Hepatocyte (in vitro differentiated cells): ENCODE measurements around the gene SETD1A. TPM values are rescaled to one million over a fixed set of nuclear protein-coding genes. Genes with fewer than 3 reads are reported as not detected.
A peak's percentile ranks its signal among the peaks of the same experiment; 100 is the strongest.

Experiments
- DNase-seq: peaks from one replicate; pipeline ENCODE4 v3.0.0-alpha.2; 2016; ENCODE audit warnings: low spot score
- H2AFZ ChIP-seq: fragments of 200-600 bp; sonication (generic); 2 replicates; pipeline ENCODE4 v1.6.0; 2016; ENCODE audit warnings: antibody characterized with exemption, mild to moderate bottlenecking
- H3K27ac ChIP-seq: fragments of 200-600 bp; sonication (generic); 2 replicates; pipeline ENCODE4 v1.5.1; 2016; ENCODE audit warnings: mild to moderate bottlenecking
- H3K27me3 ChIP-seq: fragments of 200-600 bp; sonication (generic); 2 replicates; pipeline ENCODE4 v1.6.1; 2016
- H3K36me3 ChIP-seq: fragments of 200-600 bp; sonication (generic); replicated peaks from 2 replicates; pipeline ENCODE4 v1.5.1; 2016; ENCODE audit warnings: low read depth; ENCODE audit not compliant: insufficient read depth
- H3K4me1 ChIP-seq: fragments of 200-600 bp; sonication (generic); 2 replicates; pipeline ENCODE4 v1.5.1; 2016; ENCODE audit warnings: mild to moderate bottlenecking, moderate library complexity; ENCODE audit not compliant: insufficient read depth
- H3K4me2 ChIP-seq: fragments of 200-600 bp; sonication (generic); 2 replicates; pipeline ENCODE4 v1.6.0; 2016
- H3K4me3 ChIP-seq: fragments of 200-600 bp; sonication (generic); 2 replicates; pipeline ENCODE4 v1.5.1; 2016; ENCODE audit warnings: mild to moderate bottlenecking
- H3K79me2 ChIP-seq: fragments of 200-600 bp; sonication (generic); 2 replicates; pipeline ENCODE4 v1.6.0; 2017; ENCODE audit warnings: mild to moderate bottlenecking
- H3K9me2 ChIP-seq: fragments of 200-600 bp; sonication (generic); replicated peaks from 2 replicates; pipeline ENCODE4 v1.6.0; 2017; ENCODE audit warnings: mild to moderate bottlenecking; ENCODE audit not compliant: insufficient read depth
- H3K9me3 ChIP-seq: fragments of 200-600 bp; sonication (generic); 2 replicates; pipeline ENCODE4 v1.5.1; 2016; ENCODE audit warnings: low read depth, mild to moderate bottlenecking
- H4K20me1 ChIP-seq: fragments of 200-600 bp; sonication (generic); 2 replicates; pipeline ENCODE4 v1.6.0; 2016; ENCODE audit warnings: mild to moderate bottlenecking; ENCODE audit not compliant: insufficient read depth, poor library complexity, severe bottlenecking
- CTCF ChIP-seq: fragments of 200-600 bp; sonication (generic); IDR thresholded peaks from 2 replicates; pipeline ENCODE4 v1.5.1; 2016; ENCODE audit warnings: antibody characterized with exemption, mild to moderate bottlenecking; ENCODE audit not compliant: poor library complexity
- EZH2 ChIP-seq: fragments of 200-600 bp; sonication (generic); IDR thresholded peaks from 2 replicates; pipeline ENCODE4 v1.6.1; 2016; ENCODE audit warnings: antibody characterized with exemption, mild to moderate bottlenecking, borderline replicate concordance
- EZH2phosphoT487 ChIP-seq: fragments of 200-600 bp; sonication (generic); IDR thresholded peaks from one replicate; pipeline ENCODE4 v1.6.1; 2018; ENCODE audit warnings: antibody characterized with exemption, mild to moderate bottlenecking, low read depth, moderate library complexity; ENCODE audit not compliant: unreplicated experiment, severe bottlenecking
- WGBS: methylation state at CpG from one replicate; pipeline ENCODE4 v1.1.6; 2016; ENCODE audit warnings: low lambda C conversion rate; ENCODE audit errors: missing lambda C conversion rate; 5-methylcytosine and 5-hydroxymethylcytosine counted together
- polyA plus RNA-seq: library from polyadenylated mRNA; unstranded; fragments of >200 nt; fragmentation: Nextera tagmentation; extraction: Ambion mirVana; gene quantifications from 2 replicates; pipeline ENCODE4 v1.2.1, GENCODE V29; 2016
- total RNA-seq: library from RNA; depleted of rRNA; stranded (reverse); fragments of >200 nt; gene quantifications from 2 replicates; pipeline ENCODE4 v1.2.3, GENCODE V29; 2014

Gene SETD1A
- total and polyA plus RNA-seq, 2 experiments from 2014 or later = 2.2 to 2.7 TPM

- H3K4me1 ChIP-seq = peaks cover 5% of the 10 kb centered on the region
- H3K9me2 ChIP-seq = no peaks in the 10 kb centered on the region
- H3K4me2 ChIP-seq = peak overlapping the region; percentile 83
- H4K20me1 ChIP-seq = peaks cover 3% of the 10 kb centered on the region
- 2% methylated on average over 37 of the region's 37 CpGs for WGBS
- peak overlapping the region; percentile 45 for H2AFZ ChIP-seq
- H3K27me3 ChIP-seq = no peaks in the 10 kb centered on the region
- H3K79me2 ChIP-seq = peaks cover 20% of the 10 kb centered on the region
- TF ChIP-seq CTCF (peak; percentile 96), EZH2 (no peak)
- H3K36me3 ChIP-seq = no peaks in the 10 kb centered on the region
- DNase-seq = peak; percentile 96
- no peaks in the 10 kb centered on the region for H3K9me3 ChIP-seq
- peak overlapping the region; percentile 73 for H3K27ac ChIP-seq
- peak overlapping the region; percentile 50 for H3K4me3 ChIP-seq
These were observed 35.7 kb upstream of the SETD1A start for GRCh38 chr16:30921748-30922419.

- Histone ChIP-seq H3K27me3 (no peaks in the 10 kb centered on the region), H3K79me2 (peaks cover 20% of the 10 kb centered on the region), H3K27ac (peak overlapping the region; percentile 91), H3K36me3 (no peaks in the 10 kb centered on the region), H3K9me2 (no peaks in the 10 kb centered on the region), H4K20me1 (peaks cover 3% of the 10 kb centered on the region), H2AFZ (peak overlapping the region; percentile 45), H3K4me1 (peaks cover 5% of the 10 kb centered on the region), H3K4me2 (peak overlapping the region; percentile 83), H3K9me3 (no peaks in the 10 kb centered on the region), H3K4me3 (peak overlapping the region; percentile 50)
- TF ChIP-seq EZH2 (no peak), CTCF (no peak), EZH2phosphoT487 (no peak)
- DNase-seq = peak; percentile 99
- WGBS = under 1% methylated on average over 42 of the region's 42 CpGs
These were observed 35.1 kb upstream of the SETD1A start for GRCh38 chr16:30922420-30922959.

- Histone ChIP-seq H3K36me3 (no peaks in the 10 kb centered on the region), H3K9me2 (no peaks in the 10 kb centered on the region), H3K27ac (peak overlapping the region; percentile 91), H3K79me2 (peaks cover 20% of the 10 kb centered on the region), H3K4me2 (peak overlapping the region; percentile 93), H3K4me1 (peaks cover 5% of the 10 kb centered on the region), H2AFZ (peak overlapping the region; percentile 26), H4K20me1 (peaks cover 3% of the 10 kb centered on the region), H3K4me3 (peak overlapping the region; percentile 20), H3K27me3 (no peaks in the 10 kb centered on the region), H3K9me3 (no peaks in the 10 kb centered on the region)
- TF ChIP-seq EZH2phosphoT487 (no peak), EZH2 (no peak), CTCF (no peak)
- peak; percentile 99 for DNase-seq
- WGBS = 1% methylated on average over 32 of the region's 33 CpGs
These were observed 34.5 kb upstream of the SETD1A start for GRCh38 chr16:30922960-30923535.
